KOPT-K1 (cell line): ENCODE results near the gene C2CD4C.

ENCODE experiments used
- H3K27ac ChIP-seq: fragments of 200-600 bp; sonication (generic); 2 replicates; pipeline ENCODE4 v1.5.1; 2016; ENCODE audit warnings: antibody characterized with exemption, mild to moderate bottlenecking, low read depth, low read length; ENCODE audit not compliant: poor library complexity, severe bottlenecking
- H3K36me3 ChIP-seq: fragments of 200-600 bp; sonication (generic); 2 replicates; pipeline ENCODE4 v1.5.1; 2017; ENCODE audit warnings: antibody characterized with exemption, mild to moderate bottlenecking, low read length, moderate library complexity; ENCODE audit not compliant: insufficient read depth
- H3K9me3 ChIP-seq: fragments of 200-600 bp; sonication (generic); 2 replicates; pipeline ENCODE4 v1.5.1; 2017; ENCODE audit warnings: antibody characterized with exemption, low read length, mild to moderate bottlenecking; ENCODE audit not compliant: insufficient read depth, poor library complexity, severe bottlenecking

The C2CD4C gene

GRCh38 chr19:374886-375235 is 34.1 kb downstream of the C2CD4C start:
- Histone ChIP-seq H3K36me3 (no peaks in the 10 kb centered on the region), H3K9me3 (no peaks in the 10 kb centered on the region), H3K27ac (no peak overlapping the region)

GRCh38 chr19:374183-374885 is 34.6 kb downstream of the C2CD4C start:
- Histone ChIP-seq H3K27ac (no peak overlapping the region), H3K9me3 (no peaks in the 10 kb centered on the region), H3K36me3 (no peaks in the 10 kb centered on the region)

- H3K27ac ChIP-seq, result no peak overlapping the region
- no peaks in the 10 kb centered on the region for H3K9me3 ChIP-seq
- H3K36me3 ChIP-seq, result no peaks in the 10 kb centered on the region
These were observed 35.4 kb downstream of the C2CD4C start for GRCh38 chr19:373391-374182.

- no peaks in the 10 kb centered on the region for H3K36me3 ChIP-seq
- H3K27ac ChIP-seq, result no peak overlapping the region
- no peaks in the 10 kb centered on the region for H3K9me3 ChIP-seq
These were observed 36.5 kb downstream of the C2CD4C start for GRCh38 chr19:372306-372890.

GRCh38 chr19:371501-372168 is 37.3 kb downstream of the C2CD4C start:
- Histone ChIP-seq H3K36me3 (no peaks in the 10 kb centered on the region), H3K9me3 (no peaks in the 10 kb centered on the region), H3K27ac (no peak overlapping the region)

GRCh38 chr19:370641-371330 is 38.2 kb downstream of the C2CD4C start:
- no peaks in the 10 kb centered on the region for H3K36me3 ChIP-seq
- H3K27ac ChIP-seq, result no peak overlapping the region
- H3K9me3 ChIP-seq, result no peaks in the 10 kb centered on the region

GRCh38 chr19:369876-370275 is 39.1 kb downstream of the C2CD4C start:
- no peaks in the 10 kb centered on the region for H3K9me3 ChIP-seq

GRCh38 chr19:369256-369655 is 39.7 kb downstream of the C2CD4C start:
- no peak overlapping the region for H3K27ac ChIP-seq
- H3K36me3 ChIP-seq, result no peaks in the 10 kb centered on the region
- H3K9me3 ChIP-seq, result no peaks in the 10 kb centered on the region

More at GRCh38 chr19:369876-370275, 39.1 kb downstream of the C2CD4C start:
- H3K27ac ChIP-seq, result no peak overlapping the region
- no peaks in the 10 kb centered on the region for H3K36me3 ChIP-seq

GRCh38 chr19:368630-369024 is 40.3 kb downstream of the C2CD4C start:
- Histone ChIP-seq H3K36me3 (no peaks in the 10 kb centered on the region), H3K27ac (no peak overlapping the region), H3K9me3 (no peaks in the 10 kb centered on the region)

- no peaks in the 10 kb centered on the region for H3K36me3 ChIP-seq
- H3K9me3 ChIP-seq, result no peaks in the 10 kb centered on the region
- no peak overlapping the region for H3K27ac ChIP-seq
These were observed 40.9 kb downstream of the C2CD4C start for GRCh38 chr19:367963-368629.

- Histone ChIP-seq H3K9me3 (no peaks in the 10 kb centered on the region), H3K36me3 (no peaks in the 10 kb centered on the region), H3K27ac (no peak overlapping the region)
These were observed 41.4 kb downstream of the C2CD4C start for GRCh38 chr19:367561-367960.

GRCh38 chr19:366951-367350 is 42.0 kb downstream of the C2CD4C start:
- H3K36me3 ChIP-seq, result no peaks in the 10 kb centered on the region
- no peak overlapping the region for H3K27ac ChIP-seq
- H3K9me3 ChIP-seq, result no peaks in the 10 kb centered on the region

- no peak overlapping the region for H3K27ac ChIP-seq
- no peaks in the 10 kb centered on the region for H3K36me3 ChIP-seq
- H3K9me3 ChIP-seq, result no peaks in the 10 kb centered on the region
These were observed 42.7 kb downstream of the C2CD4C start for GRCh38 chr19:366205-366783.
